Adrenal gland (tissue), 12 donors: ENCODE data around the gene CEACAM4. TPM values are rescaled to one million over a fixed set of nuclear protein-coding genes. Genes with fewer than 3 reads are reported as not detected.

Source experiments
- DNase-seq, 7 donors: peaks; one replicate each; pipeline ENCODE4 v3.0.0-alpha.2; 2019 to 2020
- H3K27ac ChIP-seq, 5 donors: fragments of 200-600 bp; sonication (generic) in 4 of 5; 1 replicate in 3 of 5; 2 replicates in 2 of 5; pipeline versions ENCODE4 v1.5.1 to v1.8.0; 2016 to 2020; ENCODE audit warnings: mild to moderate bottlenecking in 1 of 5
- H3K27me3 ChIP-seq: fragments of 200-600 bp; 2 replicates; pipeline ENCODE4 v1.8.0; 2021
- H3K36me3 ChIP-seq, 2 donors: fragments of 200-600 bp; replicated peaks in 1 of 2; 1 replicate in 1 of 2; 2 replicates in 1 of 2; pipeline versions ENCODE4 v1.5.1 to v1.8.0; 2018 to 2022
- H3K4me1 ChIP-seq, 2 donors: fragments of 200-600 bp; replicated peaks in 1 of 2; 1 replicate in 1 of 2; 2 replicates in 1 of 2; pipeline versions ENCODE4 v1.5.1 to v1.8.0; 2018 to 2021
- H3K4me3 ChIP-seq, 4 donors: fragments of 200-600 bp; sonication (generic) in 3 of 4; one replicate each; pipeline ENCODE4 v1.5.1; 2016 to 2018
- H3K9me3 ChIP-seq, 3 donors: fragments of 200-600 bp; sonication (generic) in 1 of 3; replicated peaks in 1 of 3; 1 replicate in 2 of 3; 2 replicates in 1 of 3; pipeline versions ENCODE4 v1.5.1 to v1.8.0; 2016 to 2021
- POLR2A ChIP-seq, 2 donors: fragments of 450-650 bp; IDR thresholded peaks; one replicate each; pipeline ENCODE4 v1.6.1; 2017; ENCODE audit warnings: antibody characterized with exemption in 2 of 2, mild to moderate bottlenecking in 2 of 2, moderate library complexity in 1 of 2
- WGBS, 4 donors: extraction: QIAGEN DNeasy Blood & Tissue Kit in 2 of 4; methylation state at CpG; one replicate each; pipeline versions ENCODE4 v1.1.5 to v1.1.7; 2013 to 2017; 5-methylcytosine and 5-hydroxymethylcytosine counted together
- intact Hi-C, 2 donors: fragments of 100-400 bp; cut with DNase I; formaldehyde crosslinking; loops; one replicate each; pipeline versions ENCODE4 v1.14.1 to v1.15.0; 2022 to 2023
- polyA plus RNA-seq, 3 donors: library from polyadenylated mRNA; stranded (reverse); fragments of 200-250 nt in 2 of 3; fragments of 350-450 nt in 1 of 3; fragmentation: Illumina TruSeq in 1 of 3; extraction: RNeasy Lipid Tissue Mini Kit (QIAGEN cat#74804) in 1 of 3; gene quantifications; one replicate each; pipeline ENCODE4 v1.2.3, GENCODE V29; 2013 to 2014
- total RNA-seq, 9 donors: library from RNA; depleted of rRNA in 4 of 9; stranded (reverse); fragments of >200 nt in 4 of 9; fragments of 120-200 nt in 1 of 9; fragmentation: NEBNext Ultra II Directional in 1 of 9; extraction: Animal tissue kit (Norgen Biotek cat#: 25700) in 1 of 9; gene quantifications; one replicate each; pipeline versions ENCODE4 v1.1.0 to v1.2.4, GENCODE V29; 2013 to 2023
- TF ChIP-seq, protein P1 (sequence below), 6 experiments: fragments of 450-650 bp in 4 of 6; fragments of 200-600 bp in 2 of 6; sonication (generic) in 1 of 6; IDR thresholded peaks; 1 replicate in 5 of 6; 2 replicates in 1 of 6; pipeline versions ENCODE4 v1.5.1 to v1.8.0; 2016 to 2021; ENCODE audit warnings: antibody characterized with exemption in 6 of 6, mild to moderate bottlenecking in 2 of 6, moderate library complexity in 1 of 6
- donor health status: healthy with polysubstance abuse.
- donor health status: Bipolar disorder and iron deficiency.
- donor health status: DM: yes; HTN: yes; CAD: no.
- donor health status: DM: no; HTN: no; CAD: no.
- donor health status: DM: no; HTN: no; CAD: no.
- donor health status: DM: yes; HTN: yes; CAD: no.

Gene CEACAM4
- total and polyA plus RNA-seq, 12 donors, result 0.19 to 1.6 (median 0.84) TPM; not detected in 3

DNA sequence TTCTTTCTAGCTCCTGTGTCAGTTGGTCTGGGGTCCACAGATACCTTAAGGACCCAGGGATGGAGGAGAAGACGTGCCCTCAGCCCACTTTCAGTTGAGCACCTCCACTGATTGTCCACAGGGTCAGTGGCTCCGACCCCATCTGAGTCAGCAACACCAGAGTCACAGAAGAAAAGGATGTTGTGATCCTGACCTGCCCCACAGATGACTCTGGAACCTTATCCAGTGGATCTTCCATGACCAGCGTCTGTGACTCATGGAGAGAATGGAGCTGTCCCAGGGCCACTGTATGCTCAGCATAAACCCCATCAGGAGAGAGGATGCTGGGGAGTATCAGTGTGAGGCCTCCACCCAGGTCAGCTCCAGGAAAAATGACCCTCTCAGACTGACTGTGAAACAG lies 22.0 kb downstream of the CEACAM4 start:
- Histone ChIP-seq H3K9me3 (no peaks in the 10 kb centered on the region), H3K4me1 (no peaks in the 10 kb centered on the region), H3K27ac (no peak overlapping the region), H3K4me3 (no peak overlapping the region), H3K36me3 (no peaks in the 10 kb centered on the region), H3K27me3 (no peaks in the 10 kb centered on the region)
- TF ChIP-seq POLR2A (IDR thresholded peaks at IDR 0.05), result no peak
- TF ChIP-seq, protein P1, sequence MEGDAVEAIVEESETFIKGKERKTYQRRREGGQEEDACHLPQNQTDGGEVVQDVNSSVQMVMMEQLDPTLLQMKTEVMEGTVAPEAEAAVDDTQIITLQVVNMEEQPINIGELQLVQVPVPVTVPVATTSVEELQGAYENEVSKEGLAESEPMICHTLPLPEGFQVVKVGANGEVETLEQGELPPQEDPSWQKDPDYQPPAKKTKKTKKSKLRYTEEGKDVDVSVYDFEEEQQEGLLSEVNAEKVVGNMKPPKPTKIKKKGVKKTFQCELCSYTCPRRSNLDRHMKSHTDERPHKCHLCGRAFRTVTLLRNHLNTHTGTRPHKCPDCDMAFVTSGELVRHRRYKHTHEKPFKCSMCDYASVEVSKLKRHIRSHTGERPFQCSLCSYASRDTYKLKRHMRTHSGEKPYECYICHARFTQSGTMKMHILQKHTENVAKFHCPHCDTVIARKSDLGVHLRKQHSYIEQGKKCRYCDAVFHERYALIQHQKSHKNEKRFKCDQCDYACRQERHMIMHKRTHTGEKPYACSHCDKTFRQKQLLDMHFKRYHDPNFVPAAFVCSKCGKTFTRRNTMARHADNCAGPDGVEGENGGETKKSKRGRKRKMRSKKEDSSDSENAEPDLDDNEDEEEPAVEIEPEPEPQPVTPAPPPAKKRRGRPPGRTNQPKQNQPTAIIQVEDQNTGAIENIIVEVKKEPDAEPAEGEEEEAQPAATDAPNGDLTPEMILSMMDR (IDR thresholded peaks at IDR 0.05), result no peak
- DNase-seq, result peak in 1 of 7 donors; percentile 5
- 37 to 63% (median 53%) methylated on average over 2 to 3 of the region's 3 CpGs for WGBS, 4 donors
- intact Hi-C loops, result no loop called here

DNA sequence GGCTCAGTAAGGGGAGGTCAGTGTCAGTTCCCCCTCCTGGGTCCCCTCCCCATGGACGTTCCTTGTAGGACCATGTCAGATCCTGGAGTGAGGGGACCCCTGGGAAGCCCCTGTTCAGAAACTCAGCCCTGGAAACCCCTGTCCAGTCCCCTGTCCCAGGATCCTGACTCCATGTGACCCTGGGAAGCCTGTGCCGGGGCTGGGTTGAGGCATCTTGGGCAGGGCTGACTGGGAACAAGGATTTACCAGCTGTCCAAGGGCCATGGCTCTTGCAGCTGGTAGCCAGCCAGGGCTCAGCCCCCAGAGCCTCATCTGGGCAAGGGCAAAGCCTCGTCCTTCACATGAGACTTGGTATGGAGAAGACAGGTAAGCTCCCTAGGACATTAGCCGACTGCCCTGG lies 25.1 kb downstream of the CEACAM4 start:
- no peak for DNase-seq
- H3K4me3 ChIP-seq, result no peak overlapping the region
- 25 to 57% (median 55%) methylated on average over 2 to 4 of the region's 4 CpGs for WGBS, 4 donors
- no peaks in the 10 kb centered on the region for H3K9me3 ChIP-seq
- TF ChIP-seq, protein P1 (IDR thresholded peaks at IDR 0.05), result no peak
- no peak for TF ChIP-seq POLR2A (IDR thresholded peaks at IDR 0.05)
- H3K27ac ChIP-seq, result no peak overlapping the region
- intact Hi-C loops, result no loop called here
- H3K36me3 ChIP-seq, result no peaks in the 10 kb centered on the region
- no peaks in the 10 kb centered on the region for H3K4me1 ChIP-seq
- H3K27me3 ChIP-seq, result peaks cover 6% of the 10 kb centered on the region

DNA sequence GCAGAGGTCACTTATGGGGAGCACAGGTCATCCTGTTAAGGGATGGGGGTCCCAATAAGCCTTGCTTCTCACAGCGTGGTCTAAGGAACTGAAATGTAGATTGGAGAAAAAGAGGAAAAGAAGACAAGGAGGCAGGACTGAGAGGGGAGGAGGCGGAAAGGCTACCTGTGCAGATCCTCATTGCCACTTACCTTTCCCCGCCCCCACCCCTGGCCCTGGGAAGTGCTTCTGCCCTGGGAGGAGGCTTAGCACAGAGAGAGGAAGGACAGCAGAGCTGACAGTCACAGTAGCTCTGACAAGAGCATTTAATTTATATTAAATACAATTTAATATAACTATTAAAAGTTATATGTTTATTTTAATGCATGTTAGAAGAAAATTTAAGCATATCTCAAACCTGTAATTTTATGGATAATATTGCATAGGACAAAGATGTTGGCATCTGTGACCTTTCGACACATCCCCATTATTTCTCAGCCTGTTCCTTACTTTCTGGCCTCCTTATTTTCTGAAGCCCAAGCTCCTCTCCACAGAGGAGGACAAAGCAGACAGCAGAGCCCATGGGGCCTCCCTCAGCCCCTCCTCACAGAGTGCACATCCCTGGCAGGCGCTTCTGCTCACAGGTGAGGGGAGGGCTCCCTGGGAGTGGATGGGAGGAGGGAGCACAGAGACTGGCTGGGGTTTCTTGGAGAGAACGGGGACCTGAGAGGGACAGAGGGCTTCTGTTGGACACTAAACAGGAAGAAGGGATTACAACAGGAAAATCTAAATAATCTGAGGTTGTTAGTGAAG lies 27.5 kb downstream of the CEACAM4 start:
- WGBS, 4 donors, result 51 to 63% (median 55%) methylated on average over 6 of the region's 6 CpGs
- intact Hi-C loops, result no loop called here

DNA sequence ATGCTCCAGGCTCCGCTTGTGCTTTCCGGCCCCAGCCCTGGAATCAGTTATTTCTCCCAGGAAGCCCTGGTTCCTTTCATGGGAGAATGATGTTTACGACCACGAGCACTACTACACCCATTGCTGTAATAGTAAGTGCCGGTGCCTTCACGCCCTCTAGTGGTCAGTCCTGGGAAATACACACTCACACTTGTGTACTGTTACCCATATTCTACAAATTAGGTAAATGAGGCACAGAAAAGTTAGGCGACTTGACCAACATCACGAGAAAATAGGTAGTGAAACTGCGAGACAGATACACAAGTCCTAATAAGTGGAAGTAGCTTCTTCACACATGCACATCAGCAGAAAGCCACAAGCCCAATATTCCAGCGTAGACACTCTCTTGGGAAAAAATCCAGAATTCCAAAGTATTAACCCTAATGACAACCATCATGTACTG lies 29.3 kb downstream of the CEACAM4 start:
- Histone ChIP-seq H3K4me1 (no peaks in the 10 kb centered on the region), H3K27ac (no peak overlapping the region), H3K27me3 (peaks cover 10% of the 10 kb centered on the region), H3K36me3 (no peaks in the 10 kb centered on the region), H3K9me3 (no peaks in the 10 kb centered on the region), H3K4me3 (no peak overlapping the region)
- intact Hi-C loops, result no loop called here
- WGBS, 4 donors, result 8 to 10% (median 9%) methylated on average over 8 to 10 of the region's 10 CpGs
- DNase-seq, result peak; percentile 53 to 88 (median 68)
- TF ChIP-seq POLR2A (IDR thresholded peaks at IDR 0.05), result no peak
- TF ChIP-seq, protein P1 (IDR thresholded peaks at IDR 0.05), result peak; percentile 61 to 87 (median 77)

More for the DNA sequence above, 27.5 kb downstream of the CEACAM4 start:
- H3K4me1 ChIP-seq, result no peaks in the 10 kb centered on the region
- no peaks in the 10 kb centered on the region for H3K9me3 ChIP-seq
- TF ChIP-seq, protein P1 (IDR thresholded peaks at IDR 0.05), result no peak
- TF ChIP-seq POLR2A (IDR thresholded peaks at IDR 0.05), result no peak
- no peak overlapping the region for H3K4me3 ChIP-seq
- H3K27me3 ChIP-seq, result peaks cover 10% of the 10 kb centered on the region
- H3K27ac ChIP-seq, result no peak overlapping the region
- peak in 2 of 7 donors; percentile 3 to 15 for DNase-seq
- no peaks in the 10 kb centered on the region for H3K36me3 ChIP-seq
